Stimulated activated CD8-positive, alpha-beta memory T cell treated with anti-CD3 and anti-CD28 coated beads, Interleukin-12 subunit alpha, Interleukin-12 subunit beta, amount 100 ng/mL, for 24 hours (primary cell): ENCODE measurements around the gene SDK1.
"Not testable (repeated sequence)": the region's sequence is repeated elsewhere in the genome, so short reads cannot be mapped to it uniquely, and the experiment has no call there.

Source experiments
- DNase-seq: peaks from one replicate; pipeline ENCODE4 v3.0.0-alpha.2; 2020; ENCODE audit errors: extremely low read depth

SDK1 gene

GRCh38 chr7:4074407-4074806 is 773.4 kb downstream of the SDK1 start:
- DNase-seq = no peak

- no peak for DNase-seq
Measured at GRCh38 chr7:4074994-4075393, 773.9 kb downstream of the SDK1 start.

- DNase-seq = no peak
Measured at GRCh38 chr7:4076701-4077294, 775.7 kb downstream of the SDK1 start.

GRCh38 chr7:4077980-4078379 is 776.9 kb downstream of the SDK1 start:
- DNase-seq = no peak

- no peak for DNase-seq
Measured at GRCh38 chr7:4078580-4078979, 777.5 kb downstream of the SDK1 start.

GRCh38 chr7:4079366-4079765 is 778.3 kb downstream of the SDK1 start:
- no peak for DNase-seq

GRCh38 chr7:4079956-4080355 is 778.9 kb downstream of the SDK1 start:
- no peak for DNase-seq

GRCh38 chr7:4080954-4081353 is 779.9 kb downstream of the SDK1 start:
- DNase-seq = no peak

GRCh38 chr7:4083513-4083912 is 782.5 kb downstream of the SDK1 start:
- no peak for DNase-seq

GRCh38 chr7:4084271-4084670 is 783.2 kb downstream of the SDK1 start:
- no peak for DNase-seq

GRCh38 chr7:4085937-4086691 is 785.1 kb downstream of the SDK1 start:
- DNase-seq = no peak

GRCh38 chr7:4086723-4087122 is 785.7 kb downstream of the SDK1 start:
- no peak for DNase-seq

- DNase-seq = no peak
Measured at GRCh38 chr7:4091767-4092166, 790.7 kb downstream of the SDK1 start.

GRCh38 chr7:4093035-4093434 is 792.0 kb downstream of the SDK1 start:
- DNase-seq = no peak

GRCh38 chr7:4093483-4093882 is 792.4 kb downstream of the SDK1 start:
- no peak for DNase-seq

- not testable (repeated sequence) for DNase-seq
Measured at GRCh38 chr7:4094158-4094557, 793.1 kb downstream of the SDK1 start.

- DNase-seq = no peak
Measured at GRCh38 chr7:4097001-4097609, 796.1 kb downstream of the SDK1 start.

- no peak for DNase-seq
Measured at GRCh38 chr7:4098169-4098568, 797.1 kb downstream of the SDK1 start.

- no peak for DNase-seq
Measured at GRCh38 chr7:4099651-4100050, 798.6 kb downstream of the SDK1 start.

GRCh38 chr7:4100148-4100547 is 799.1 kb downstream of the SDK1 start:
- no peak for DNase-seq

GRCh38 chr7:4100691-4101090 is 799.6 kb downstream of the SDK1 start:
- DNase-seq = no peak

- DNase-seq = no peak
Measured at GRCh38 chr7:4102231-4102841, 801.3 kb downstream of the SDK1 start.
